NCI-H774 (cell line): Measurements from ENCODE around the gene AMPD3.

Source experiments
- DNase-seq: peaks from one replicate; lab custom pipeline; 2025; lab: John Stamatoyannopoulos, UW

Gene AMPD3

DNA sequence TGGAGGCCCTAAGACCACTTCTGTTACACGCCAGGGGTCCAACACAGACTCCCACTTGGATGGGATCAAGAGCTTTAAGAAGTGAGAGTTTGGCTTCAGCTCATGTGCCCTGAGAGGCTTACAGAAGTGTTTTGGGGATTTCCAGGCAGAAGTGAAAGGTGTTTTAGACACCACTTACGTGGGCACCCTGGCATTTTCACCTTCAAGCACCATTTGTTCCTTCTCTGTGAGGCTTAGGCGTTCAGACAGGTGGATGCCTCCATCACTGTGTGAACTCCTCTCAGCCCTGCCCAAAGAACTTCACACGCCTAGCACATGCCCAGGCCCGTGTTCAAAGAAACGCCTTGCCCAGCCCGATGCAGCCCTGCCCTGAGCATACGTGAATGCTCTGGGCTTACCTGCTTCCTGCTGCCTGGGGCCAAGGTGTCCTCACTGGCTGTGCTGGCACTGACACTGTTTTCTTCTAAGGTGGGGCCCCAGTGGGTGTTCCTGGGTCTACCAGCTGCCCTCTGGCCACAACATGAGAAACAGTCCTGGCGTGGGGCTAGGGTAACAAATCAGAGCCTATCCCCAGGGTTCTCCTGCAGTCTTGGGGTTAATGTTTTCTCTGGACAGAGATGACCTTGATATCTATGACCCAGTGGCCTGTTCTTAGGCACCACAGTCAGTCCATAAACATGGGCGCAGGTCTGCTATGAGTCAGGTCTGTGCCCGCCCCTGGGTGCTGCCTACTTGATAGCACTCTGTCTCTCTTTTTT lies 34.0 kb downstream of the AMPD3 start:
- DNase-seq: no peak

GRCh38 chr11:10490032-10490397 lies 35.0 kb downstream of the AMPD3 start:
- no peak for DNase-seq

DNA sequence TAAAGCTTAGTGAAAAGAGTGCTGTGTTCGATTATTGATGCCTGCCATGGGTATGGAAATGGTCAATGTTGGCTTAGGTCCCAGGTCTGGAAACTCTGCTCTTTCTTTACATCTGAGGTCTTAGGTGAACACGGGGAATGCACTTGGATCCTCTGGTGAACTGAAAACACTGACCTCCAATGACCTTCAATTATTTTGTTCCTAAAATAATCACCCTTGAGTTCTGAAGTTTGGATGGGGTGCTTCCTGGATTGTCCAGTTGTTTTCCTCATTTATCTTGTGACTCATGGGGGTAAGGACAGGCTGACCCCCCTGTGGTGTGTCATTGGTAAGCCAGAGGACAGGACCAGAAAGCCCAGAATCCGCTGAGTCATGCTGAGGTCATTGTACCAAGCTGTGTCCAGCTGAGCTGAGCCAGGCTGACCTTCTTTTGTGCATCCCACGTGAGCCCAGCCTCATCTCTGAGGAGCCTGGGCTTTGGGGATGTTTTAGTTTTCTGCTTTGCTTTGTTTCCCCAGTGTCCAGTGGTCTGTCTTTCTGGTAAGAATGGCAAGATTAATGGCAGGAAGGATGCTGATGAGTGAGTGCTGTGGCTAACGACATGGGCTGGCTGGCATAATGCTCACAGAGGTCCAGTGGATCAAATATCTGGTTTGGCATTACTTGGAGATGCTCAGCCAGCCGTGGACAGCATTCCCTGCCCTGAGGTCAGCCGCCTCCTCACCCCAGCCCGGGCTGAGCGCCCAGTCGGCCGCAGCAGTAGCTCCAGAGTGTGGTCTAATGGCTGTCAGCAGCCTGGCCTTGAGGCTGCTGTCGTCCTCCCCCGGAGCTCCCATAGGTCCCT lies 35.6 kb downstream of the AMPD3 start:
- DNase-seq: peak; percentile 2

DNA sequence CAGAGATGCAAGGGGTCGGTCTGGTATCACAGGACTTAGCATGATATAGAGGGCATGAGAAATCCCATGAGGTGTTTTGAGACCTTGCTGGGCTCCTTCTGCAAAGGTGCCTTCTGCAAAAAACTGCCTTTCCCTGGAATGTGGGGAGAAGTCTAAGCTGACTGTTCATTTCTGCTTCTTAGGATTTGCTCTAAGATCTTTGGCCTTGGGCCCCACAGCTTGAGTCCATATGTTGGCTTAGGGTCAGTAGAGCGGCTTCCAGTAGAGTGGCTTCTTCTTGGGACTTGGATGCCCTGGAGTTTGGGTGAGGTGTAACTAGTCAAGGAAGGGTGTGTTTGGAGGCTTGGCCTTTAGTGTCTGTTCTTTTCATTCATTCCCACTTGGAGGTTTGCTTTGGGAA lies 37.0 kb downstream of the AMPD3 start:
- DNase-seq: no peak

DNA sequence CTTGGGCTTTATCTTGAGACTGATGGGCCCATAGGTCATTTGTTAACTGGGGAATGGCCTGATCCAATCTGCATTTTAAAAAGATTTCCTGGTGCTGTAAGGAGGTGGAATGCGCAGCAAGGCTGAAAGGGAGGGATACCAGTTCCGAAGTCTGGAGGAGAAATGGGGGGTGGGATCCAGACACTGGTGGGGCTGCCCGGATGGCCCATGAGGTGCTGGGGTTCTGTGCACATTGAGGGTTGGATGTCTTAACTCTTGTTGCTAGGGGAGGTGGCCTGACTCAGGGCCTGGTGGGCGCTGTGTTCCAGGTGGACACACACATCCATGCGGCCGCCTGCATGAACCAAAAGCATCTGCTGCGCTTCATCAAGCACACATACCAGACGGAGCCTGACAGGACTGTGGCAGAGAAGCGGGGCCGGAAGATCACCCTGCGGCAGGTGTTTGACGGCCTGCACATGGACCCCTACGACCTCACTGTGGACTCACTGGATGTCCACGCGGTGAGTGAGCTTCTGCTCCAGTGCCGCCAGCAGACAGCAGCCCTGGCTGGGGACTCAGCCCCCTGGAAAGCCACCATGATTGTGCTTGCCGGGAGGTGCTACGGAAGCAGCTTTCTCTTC lies 38.1 kb downstream of the AMPD3 start:
- no peak for DNase-seq

GRCh38 chr11:10494636-10495463 lies 39.8 kb downstream of the AMPD3 start:
- no peak for DNase-seq

DNA sequence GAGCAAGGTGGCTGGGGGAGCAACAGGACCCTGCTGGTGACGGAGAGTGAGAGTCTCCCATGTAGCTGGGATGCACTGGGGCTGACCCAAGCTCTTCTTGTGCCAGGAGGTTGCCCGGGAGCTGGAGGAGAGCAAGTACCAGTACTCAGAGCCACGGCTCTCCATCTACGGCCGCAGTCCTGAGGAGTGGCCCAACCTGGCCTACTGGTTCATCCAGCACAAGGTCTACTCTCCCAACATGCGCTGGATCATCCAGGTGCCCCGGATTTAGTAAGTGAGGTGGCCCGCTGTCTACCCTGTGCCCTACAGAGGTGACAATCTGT lies 40.4 kb downstream of the AMPD3 start:
- DNase-seq: no peak

DNA sequence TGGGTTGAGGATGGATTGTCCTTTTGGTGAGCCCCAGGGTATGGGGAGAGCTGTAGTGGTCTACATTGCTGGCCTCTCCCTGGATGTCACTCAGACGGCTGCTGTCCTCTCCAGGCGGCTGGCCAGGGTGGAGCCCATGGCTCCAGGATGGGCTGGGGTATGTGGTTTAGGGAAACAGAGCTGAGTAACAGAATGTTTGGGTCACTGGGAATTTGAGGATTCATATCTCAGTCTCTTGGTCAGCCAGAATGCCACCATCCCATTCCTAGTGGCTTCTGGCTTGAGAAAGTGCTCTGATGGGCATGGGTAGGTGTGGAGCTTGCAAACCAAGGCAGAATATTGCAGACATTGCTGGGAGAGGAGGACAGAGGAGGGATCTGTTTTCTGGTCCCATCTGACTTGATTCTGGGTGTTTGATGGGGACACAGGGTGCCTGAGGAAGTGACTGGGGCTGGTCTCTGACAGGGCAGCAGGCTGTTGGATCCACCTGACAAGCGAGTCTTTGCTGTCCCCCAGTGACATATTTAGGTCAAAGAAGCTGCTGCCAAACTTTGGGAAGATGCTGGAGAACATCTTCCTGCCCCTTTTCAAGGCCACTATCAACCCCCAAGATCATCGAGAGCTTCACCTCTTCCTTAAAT lies 41.4 kb downstream of the AMPD3 start:
- no peak for DNase-seq

- no peak for DNase-seq
These were observed 42.4 kb downstream of the AMPD3 start for GRCh38 chr11:10497371-10498021.

DNA sequence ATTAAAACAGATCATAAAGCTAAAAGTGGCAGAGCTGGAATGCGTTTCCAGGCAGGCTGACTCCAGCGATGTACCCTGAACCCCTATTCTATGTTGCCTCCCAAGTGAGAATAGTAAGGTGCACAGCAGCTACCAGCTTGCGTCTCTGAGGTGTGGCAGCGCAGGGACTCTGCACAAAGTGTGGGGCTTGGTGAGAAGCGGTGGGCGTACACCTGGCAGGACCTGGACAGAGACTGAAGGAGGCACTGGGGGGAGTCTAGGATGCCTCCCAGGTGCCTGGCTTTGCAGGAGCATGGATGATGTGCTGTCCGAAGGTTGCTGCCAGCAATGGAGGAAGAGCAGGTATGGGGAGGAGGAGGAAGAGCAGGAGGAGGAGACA lies 42.9 kb downstream of the AMPD3 start:
- no peak for DNase-seq

- DNase-seq: no peak
These were observed 43.6 kb downstream of the AMPD3 start for GRCh38 chr11:10498426-10499250.

DNA sequence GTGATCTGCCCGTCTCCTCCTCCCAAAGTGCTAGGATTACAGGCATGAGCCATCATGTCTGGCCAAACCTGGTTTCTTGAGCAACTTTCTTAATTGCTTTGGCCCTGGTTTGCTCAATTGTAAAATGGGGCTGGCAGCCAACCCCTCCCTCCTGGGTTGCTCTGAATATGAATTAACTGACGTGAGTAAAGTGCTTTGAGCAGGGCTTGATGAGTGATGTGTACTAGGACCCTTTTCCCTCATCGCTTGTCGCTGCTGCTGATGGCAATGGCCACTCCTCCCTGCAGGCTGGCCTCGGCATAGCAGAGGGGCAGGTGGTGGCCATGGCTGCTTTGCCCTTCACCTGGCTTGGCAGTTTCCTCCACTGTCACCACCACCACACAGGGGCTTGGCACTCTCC lies 44.4 kb downstream of the AMPD3 start:
- DNase-seq: no peak

GRCh38 chr11:10499874-10500601 lies 45.0 kb downstream of the AMPD3 start:
- no peak for DNase-seq

DNA sequence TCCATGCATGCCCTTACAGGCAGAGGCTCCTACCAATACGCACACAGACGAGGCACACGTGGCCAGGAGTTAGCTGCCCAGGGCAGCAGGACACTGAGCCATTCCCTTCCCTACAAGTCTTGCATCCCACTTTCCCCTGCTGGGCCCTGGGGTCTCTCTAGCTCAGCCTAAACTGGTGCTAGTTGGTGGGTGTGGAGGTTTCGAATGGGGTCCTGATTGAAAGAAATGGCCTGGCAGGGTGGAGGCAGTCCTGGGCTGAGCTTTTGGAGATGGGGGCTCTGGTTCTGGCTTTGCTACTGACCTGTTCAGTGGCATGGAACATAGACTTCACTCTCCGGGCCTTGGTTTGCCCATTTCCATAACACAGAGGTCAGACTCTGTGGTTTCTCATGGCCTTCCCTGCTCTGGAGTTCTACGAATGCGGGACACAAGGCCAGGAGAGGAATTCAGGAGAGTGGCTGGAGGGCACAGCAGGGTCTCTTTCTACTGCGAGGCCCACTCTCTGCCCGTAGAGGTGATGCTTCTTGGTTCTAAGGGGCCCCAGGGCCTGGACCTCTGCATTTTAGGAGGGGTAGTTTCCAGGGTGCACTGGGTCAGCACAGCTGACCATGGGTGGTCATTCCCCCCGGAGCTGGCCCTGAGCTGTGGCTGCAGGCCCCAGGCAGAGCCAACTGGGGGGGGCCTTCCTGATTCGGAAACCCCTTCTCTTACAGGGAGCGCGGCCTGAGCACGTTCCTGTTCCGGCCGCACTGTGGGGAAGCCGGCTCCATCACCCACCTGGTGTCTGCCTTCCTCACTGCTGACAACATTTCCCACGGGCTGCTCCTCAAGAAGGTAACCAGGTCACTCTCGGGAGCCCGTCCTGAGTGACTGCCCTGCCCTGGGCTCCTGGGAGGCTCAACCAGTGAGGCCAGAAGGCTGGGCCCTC lies 46.0 kb downstream of the AMPD3 start:
- no peak for DNase-seq

DNA sequence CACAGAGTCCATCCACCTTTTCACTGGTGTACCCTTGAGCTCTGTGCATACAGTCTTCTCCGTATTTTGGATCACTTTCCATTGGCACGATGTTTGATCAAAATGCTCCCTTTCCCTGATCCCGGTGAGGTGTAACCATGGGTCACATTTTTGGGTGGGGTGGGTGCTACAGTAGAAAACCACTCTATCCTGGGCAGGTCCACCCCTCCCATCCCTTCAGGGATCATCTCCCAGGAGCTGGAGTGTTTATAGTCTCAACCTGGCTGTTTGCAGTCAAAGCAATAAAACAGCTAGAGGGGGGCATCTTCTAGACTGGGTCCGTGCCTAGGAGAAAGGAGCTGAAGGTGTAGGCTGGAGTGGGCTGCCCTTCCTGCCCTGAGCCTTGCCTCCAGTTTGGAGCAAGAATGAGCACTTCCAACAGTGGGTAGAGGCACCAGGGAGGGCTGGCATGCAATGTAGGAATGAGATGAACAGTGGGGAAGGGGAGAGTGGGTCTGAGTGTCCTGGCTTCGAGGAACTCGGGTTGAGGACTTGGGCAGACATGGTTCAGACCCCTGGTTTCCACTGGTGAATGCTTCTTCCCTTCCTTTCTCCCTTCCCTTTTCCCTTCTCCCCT lies 47.1 kb downstream of the AMPD3 start:
- DNase-seq: no peak

GRCh38 chr11:10502770-10503169 lies 47.7 kb downstream of the AMPD3 start:
- DNase-seq: no peak

DNA sequence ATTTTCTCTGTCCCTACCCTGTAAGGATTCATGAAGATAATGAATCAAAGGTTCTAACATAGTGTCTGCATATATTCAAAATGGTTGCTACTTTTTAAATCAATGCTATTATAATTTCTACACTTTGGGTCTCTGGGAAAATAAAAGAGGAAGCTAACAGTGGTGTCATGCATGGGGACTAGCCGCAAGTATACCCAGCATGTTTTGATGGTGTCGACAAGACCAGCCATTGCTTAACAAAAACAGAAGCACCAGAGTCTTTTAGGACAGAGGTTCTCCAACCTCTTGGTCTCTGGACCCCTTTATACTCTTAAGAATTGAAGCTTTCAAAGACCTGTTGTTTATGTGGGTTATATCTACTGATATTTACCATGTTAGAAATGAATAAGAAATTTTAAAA lies 48.2 kb downstream of the AMPD3 start:
- no peak for DNase-seq

DNA sequence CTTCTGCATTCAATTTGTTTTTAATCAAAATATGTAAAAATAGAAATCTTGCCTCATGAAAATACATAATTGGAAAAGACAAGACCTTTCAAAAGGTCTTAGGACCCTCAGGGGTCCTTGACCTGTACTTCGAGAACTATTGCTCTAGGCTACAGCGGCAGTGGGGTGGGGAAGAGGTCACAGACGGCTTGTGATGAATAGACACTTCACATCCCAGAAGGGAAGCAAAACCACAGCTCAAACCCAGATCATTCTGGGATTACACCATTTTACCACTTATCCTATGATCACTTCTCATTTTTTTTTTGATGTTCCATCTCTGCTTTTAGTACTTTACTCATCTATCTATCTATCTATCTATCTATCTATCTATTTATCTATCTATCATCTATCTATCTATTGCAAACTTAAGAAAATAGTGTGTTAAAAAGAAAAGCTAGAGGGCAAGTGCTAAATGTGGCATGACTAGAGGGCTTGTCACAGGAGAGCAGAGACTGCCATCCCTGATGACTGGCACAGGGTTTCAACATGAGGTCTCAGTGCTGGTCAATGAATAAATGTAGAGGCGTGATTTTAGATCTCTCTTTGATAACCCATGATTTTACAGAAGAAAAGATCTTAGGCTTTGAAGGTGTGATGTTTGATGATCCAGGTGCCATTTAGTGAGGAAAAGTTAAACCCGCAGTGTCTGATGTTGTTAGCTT lies 48.9 kb downstream of the AMPD3 start:
- no peak for DNase-seq
